OCI-LY1 (cell line): ENCODE measurements around the gene NR4A3.

ENCODE experiments used
- H2AFZ ChIP-seq: fragments of 200-600 bp; sonication (generic), shearing (Covaris generic); 2 replicates; pipeline ENCODE4 v1.6.0; 2014; ENCODE audit warnings: antibody characterized with exemption, mild to moderate bottlenecking, low read length
- H3F3A ChIP-seq: fragments of 200-600 bp; sonication (generic), shearing (Covaris generic); 2 replicates; pipeline ENCODE4 v1.6.0; 2014; ENCODE audit warnings: mild to moderate bottlenecking, antibody characterized with exemption, low read length, moderate library complexity; ENCODE audit not compliant: insufficient read depth
- H3K27ac ChIP-seq: fragments of 200-600 bp; sonication (generic); 2 replicates; pipeline ENCODE4 v1.5.1; 2014; ENCODE audit warnings: low read length, mixed run types, mild to moderate bottlenecking, low read depth; ENCODE audit not compliant: poor library complexity, severe bottlenecking
- H3K27me3 ChIP-seq: fragments of 200-600 bp; sonication (generic); 2 replicates; pipeline ENCODE4 v1.6.0; 2014; ENCODE audit warnings: antibody characterized with exemption, mild to moderate bottlenecking, low read length, moderate library complexity; ENCODE audit not compliant: insufficient read depth
- H3K36me3 ChIP-seq: fragments of 200-600 bp; sonication (generic); 2 replicates; pipeline ENCODE4 v1.6.1; 2014; ENCODE audit warnings: mild to moderate bottlenecking, antibody characterized with exemption, low read length, moderate library complexity, mixed read lengths; ENCODE audit not compliant: insufficient read depth
- H3K4me1 ChIP-seq: fragments of 200-600 bp; sonication (generic); 2 replicates; pipeline ENCODE4 v1.5.1; 2014; ENCODE audit warnings: mild to moderate bottlenecking, low read length, moderate library complexity; ENCODE audit not compliant: insufficient read depth, severe bottlenecking
- H3K4me2 ChIP-seq: fragments of 200-600 bp; sonication (generic), shearing (Covaris generic); 2 replicates; pipeline ENCODE4 v1.6.1; 2014; ENCODE audit warnings: low read length
- H3K4me3 ChIP-seq: fragments of 200-600 bp; sonication (generic); 2 replicates; pipeline ENCODE4 v1.5.1; 2014; ENCODE audit warnings: low read length, low read depth, mild to moderate bottlenecking, mixed read lengths; ENCODE audit not compliant: poor library complexity, severe bottlenecking
- H3K79me2 ChIP-seq: fragments of 200-600 bp; shearing (Covaris generic); 2 replicates; pipeline ENCODE4 v1.6.1; 2016; ENCODE audit warnings: mixed run types, low read length, mixed read lengths; ENCODE audit not compliant: insufficient read depth
- H3K9ac ChIP-seq: fragments of 200-600 bp; sonication (generic), shearing (Covaris generic); 2 replicates; pipeline ENCODE4 v1.6.1; 2014; ENCODE audit warnings: mild to moderate bottlenecking, low read length, mixed read lengths
- H3K9me2 ChIP-seq: fragments of 200-600 bp; sonication (generic), shearing (Covaris generic); 2 replicates; pipeline ENCODE4 v1.6.1; 2014; ENCODE audit warnings: low read depth, mild to moderate bottlenecking, low read length, mixed read lengths
- H3K9me3 ChIP-seq: fragments of 200-600 bp; shearing (Covaris generic); 2 replicates; pipeline ENCODE4 v1.6.1; 2014; ENCODE audit warnings: low read length, mixed read lengths
- H4K20me1 ChIP-seq: fragments of 200-600 bp; sonication (generic), shearing (Covaris generic); 2 replicates; pipeline ENCODE4 v1.6.0; 2016; ENCODE audit warnings: mild to moderate bottlenecking, low read length; ENCODE audit not compliant: insufficient read depth
- EZH2 ChIP-seq: fragments of 200-600 bp; sonication (generic), shearing (Covaris generic); IDR thresholded peaks from 2 replicates; pipeline ENCODE4 v1.8.0; 2017; ENCODE audit warnings: borderline replicate concordance, mixed run types, mild to moderate bottlenecking, antibody characterized with exemption, low read length, moderate library complexity, mixed read lengths
- TF ChIP-seq, protein P1 (sequence below): fragments of 200-600 bp; sonication (generic), shearing (Covaris generic); IDR thresholded peaks from 2 replicates; pipeline ENCODE4 v1.5.1; 2017; ENCODE audit warnings: mild to moderate bottlenecking, antibody characterized with exemption, low read length, moderate library complexity, mixed read lengths

Gene NR4A3

DNA sequence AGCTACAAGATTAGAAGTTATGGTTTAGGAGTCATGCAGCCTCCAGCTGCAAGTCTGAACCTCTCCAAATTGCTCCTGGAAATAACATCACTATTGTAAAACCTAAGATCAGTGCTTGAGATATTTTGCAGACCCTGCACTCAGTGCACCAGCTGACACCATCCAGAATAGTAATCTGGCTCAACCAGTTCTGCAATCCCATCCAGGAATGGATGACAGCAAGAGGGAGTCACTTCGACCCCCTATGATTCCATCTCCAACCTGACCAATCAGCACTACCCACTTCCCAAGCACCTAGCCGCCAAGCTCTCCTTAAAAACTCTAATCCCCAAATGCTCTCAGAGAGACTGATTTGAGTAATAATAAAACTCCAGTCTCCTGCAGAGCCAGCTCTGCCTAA is 37.9 kb upstream of the NR4A3 start:
- Histone ChIP-seq H3K27ac (no peak overlapping the region), H4K20me1 (no peaks in the 10 kb centered on the region), H3K9me2 (no peaks in the 10 kb centered on the region), H3K9me3 (no peaks in the 10 kb centered on the region), H3K4me2 (no peak overlapping the region), H3K27me3 (no peaks in the 10 kb centered on the region), H3K4me1 (no peaks in the 10 kb centered on the region), H3K9ac (no peak overlapping the region), H2AFZ (no peak overlapping the region), H3K79me2 (no peaks in the 10 kb centered on the region), H3F3A (no peaks in the 10 kb centered on the region), H3K36me3 (no peaks in the 10 kb centered on the region), H3K4me3 (no peak overlapping the region)
- TF ChIP-seq, protein P1, sequence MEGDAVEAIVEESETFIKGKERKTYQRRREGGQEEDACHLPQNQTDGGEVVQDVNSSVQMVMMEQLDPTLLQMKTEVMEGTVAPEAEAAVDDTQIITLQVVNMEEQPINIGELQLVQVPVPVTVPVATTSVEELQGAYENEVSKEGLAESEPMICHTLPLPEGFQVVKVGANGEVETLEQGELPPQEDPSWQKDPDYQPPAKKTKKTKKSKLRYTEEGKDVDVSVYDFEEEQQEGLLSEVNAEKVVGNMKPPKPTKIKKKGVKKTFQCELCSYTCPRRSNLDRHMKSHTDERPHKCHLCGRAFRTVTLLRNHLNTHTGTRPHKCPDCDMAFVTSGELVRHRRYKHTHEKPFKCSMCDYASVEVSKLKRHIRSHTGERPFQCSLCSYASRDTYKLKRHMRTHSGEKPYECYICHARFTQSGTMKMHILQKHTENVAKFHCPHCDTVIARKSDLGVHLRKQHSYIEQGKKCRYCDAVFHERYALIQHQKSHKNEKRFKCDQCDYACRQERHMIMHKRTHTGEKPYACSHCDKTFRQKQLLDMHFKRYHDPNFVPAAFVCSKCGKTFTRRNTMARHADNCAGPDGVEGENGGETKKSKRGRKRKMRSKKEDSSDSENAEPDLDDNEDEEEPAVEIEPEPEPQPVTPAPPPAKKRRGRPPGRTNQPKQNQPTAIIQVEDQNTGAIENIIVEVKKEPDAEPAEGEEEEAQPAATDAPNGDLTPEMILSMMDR = no peak
- no peak for TF ChIP-seq EZH2

DNA sequence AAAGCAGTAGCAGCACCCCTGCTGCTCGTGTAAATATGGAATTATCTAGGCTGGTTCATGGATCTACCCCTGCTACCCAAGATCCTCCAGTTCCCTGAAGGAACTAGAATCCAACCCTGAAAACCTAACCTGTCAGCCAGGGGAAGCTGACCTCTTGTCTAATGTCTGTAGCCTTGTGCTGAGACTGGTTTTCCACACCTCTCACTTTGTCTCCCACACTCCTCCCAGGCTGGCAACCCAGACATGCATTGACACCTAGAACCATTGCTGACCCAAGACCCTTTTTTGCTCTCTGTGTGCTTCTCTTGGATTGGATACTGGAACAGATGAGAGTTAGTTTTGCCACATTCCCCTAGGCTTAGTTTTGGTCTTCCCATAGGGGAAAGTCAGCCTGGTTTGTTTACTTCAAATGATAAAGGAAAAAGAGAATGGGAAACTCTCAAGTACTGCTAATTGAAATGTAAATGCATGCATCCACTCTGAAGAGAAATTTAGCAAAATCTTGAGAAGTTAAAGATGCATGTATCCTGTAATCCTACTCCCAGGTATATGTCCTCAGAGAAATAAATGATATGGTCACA is 36.6 kb upstream of the NR4A3 start:
- Histone ChIP-seq H3K9me2 (no peaks in the 10 kb centered on the region), H3K27ac (no peak overlapping the region), H3F3A (no peaks in the 10 kb centered on the region), H4K20me1 (no peaks in the 10 kb centered on the region), H3K4me2 (no peak overlapping the region), H3K79me2 (no peaks in the 10 kb centered on the region), H3K36me3 (no peaks in the 10 kb centered on the region), H3K9ac (no peak overlapping the region), H3K27me3 (no peaks in the 10 kb centered on the region), H3K4me1 (no peaks in the 10 kb centered on the region), H3K9me3 (no peaks in the 10 kb centered on the region), H2AFZ (no peak overlapping the region), H3K4me3 (no peak overlapping the region)
- TF ChIP-seq EZH2 = no peak
- TF ChIP-seq, protein P1 = no peak

DNA sequence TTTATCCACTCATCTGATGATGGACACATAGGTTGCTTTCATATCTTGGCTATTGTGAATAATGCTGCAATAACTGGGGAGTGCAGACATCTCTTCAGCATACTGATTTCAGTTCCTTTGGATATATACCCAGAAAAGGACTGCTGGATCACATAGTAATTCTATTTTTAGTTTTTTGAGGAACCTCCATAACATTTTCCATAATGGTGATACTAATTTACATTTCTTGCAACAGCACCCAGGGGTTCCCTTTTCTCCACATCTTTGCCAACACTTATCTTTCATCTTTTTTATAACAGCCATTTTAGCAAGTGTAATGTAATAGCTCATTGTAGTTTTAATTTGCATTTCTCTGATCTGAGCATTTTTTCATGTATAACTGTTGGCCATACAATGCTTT is 34.1 kb upstream of the NR4A3 start:
- Histone ChIP-seq H2AFZ (no peak overlapping the region), H3F3A (no peaks in the 10 kb centered on the region), H3K79me2 (no peaks in the 10 kb centered on the region), H4K20me1 (no peaks in the 10 kb centered on the region), H3K4me1 (no peaks in the 10 kb centered on the region), H3K4me2 (no peak overlapping the region), H3K36me3 (no peaks in the 10 kb centered on the region), H3K4me3 (no peak overlapping the region), H3K27ac (no peak overlapping the region), H3K9ac (no peak overlapping the region), H3K27me3 (no peaks in the 10 kb centered on the region), H3K9me2 (no peaks in the 10 kb centered on the region), H3K9me3 (no peaks in the 10 kb centered on the region)
- TF ChIP-seq EZH2 = no peak
- TF ChIP-seq, protein P1 = no peak
